ENCODE results near the gene ACTG1. TPM values are rescaled to one million over a fixed set of nuclear protein-coding genes. Genes with fewer than 3 reads are reported as not detected.

The ACTG1 gene
- total RNA-seq, 1 donor from 2014 or later = 6,103 TPM

GRCh38 chr17:81466564-81467472, 45.8 kb downstream of the ACTG1 start:
- DNase-seq (ENCODE audit: low read depth in 2 of 2) = no peak

GRCh38 chr17:81465910-81466309, 46.7 kb downstream of the ACTG1 start:
- no peak for DNase-seq (ENCODE audit: low read depth in 2 of 2)

GRCh38 chr17:81464586-81464985, 48.0 kb downstream of the ACTG1 start:
- DNase-seq (ENCODE audit: low read depth in 2 of 2) = no peak

GRCh38 chr17:81463506-81463905, 49.1 kb downstream of the ACTG1 start:
- no peak for DNase-seq (ENCODE audit: low read depth in 2 of 2)

- no peak for DNase-seq (ENCODE audit: low read depth in 2 of 2)
Observed at GRCh38 chr17:81462506-81463125, 50.0 kb downstream of the ACTG1 start.

GRCh38 chr17:81461607-81462500, 50.7 kb downstream of the ACTG1 start:
- no peak for DNase-seq (ENCODE audit: low read depth in 2 of 2)

- DNase-seq (ENCODE audit: low read depth in 2 of 2) = no peak
Observed at GRCh38 chr17:81460856-81461460, 51.6 kb downstream of the ACTG1 start.

Other genes with a start within 250 kb of the ACTG1 start
- 42.2 and 59.5 TPM in 2 replicates for gene SLC38A10, start 217.5 kb downstream of the ACTG1 start, total RNA-seq
- 2.1 and 6.3 TPM in 2 replicates for gene BAHCC1, start 117.3 kb downstream of the ACTG1 start, total RNA-seq
- gene FSCN2, start 15.6 kb upstream of the ACTG1 start, total RNA-seq = 0.26 and 0.76 TPM in 2 replicates
- gene FAAP100, start 39.6 kb upstream of the ACTG1 start, total RNA-seq = 11.0 and 19.8 TPM in 2 replicates
- gene NPLOC4, start 124.3 kb upstream of the ACTG1 start, total RNA-seq = 67.7 and 87.9 TPM in 2 replicates
- 0.51 and 0.89 TPM in 2 replicates for gene TSPAN10, start 124.4 kb upstream of the ACTG1 start, total RNA-seq
- gene PDE6G, start 143.7 kb upstream of the ACTG1 start, total RNA-seq = 1.3 and 5.3 TPM in 2 replicates
- 26.6 and 29.7 TPM in 2 replicates for gene OXLD1, start 153.8 kb upstream of the ACTG1 start, total RNA-seq
- 6.3 and 8.5 TPM in 2 replicates for gene CCDC137, start 153.9 kb upstream of the ACTG1 start, total RNA-seq
- 25.4 and 28.2 TPM in 2 replicates for gene ARL16, start 171.0 kb upstream of the ACTG1 start, total RNA-seq
- gene HGS, start 171.2 kb upstream of the ACTG1 start, total RNA-seq = 41.1 and 49.4 TPM in 2 replicates
- gene MRPL12, start 190.6 kb upstream of the ACTG1 start, total RNA-seq = 8.7 and 8.9 TPM in 2 replicates
- gene SLC25A10, start 199.5 kb upstream of the ACTG1 start, total RNA-seq = 13.9 and 17.7 TPM in 2 replicates